HG03520 (cell line): Measurements from ENCODE around the gene NYAP1.
"Not testable (repeated sequence)": the region's sequence is repeated elsewhere in the genome, so short reads cannot be mapped to it uniquely, and the experiment has no call there.

Experiments
- ATAC-seq: cut with Tn5 transposase; IDR thresholded peaks from one replicate; pipeline ENCODE4 v1.9.1; 2021; ENCODE audit warnings: mild to moderate bottlenecking, moderate library complexity; ENCODE audit not compliant: unreplicated experiment

The NYAP1 gene

GRCh38 chr7:100481466-100481865 is 2.3 kb upstream of the NYAP1 start:
- no peak for ATAC-seq

GRCh38 chr7:100482728-100483089 is 1.0 kb upstream of the NYAP1 start:
- ATAC-seq, result no peak

- peak; percentile 45 for ATAC-seq
These were observed 521 bp upstream of the NYAP1 start for GRCh38 chr7:100483090-100483721.

- ATAC-seq, result no peak
These were observed 932 bp downstream of the NYAP1 start for GRCh38 chr7:100484673-100485045.

GRCh38 chr7:100485471-100485876 is 1.7 kb downstream of the NYAP1 start:
- ATAC-seq, result no peak

- ATAC-seq, result no peak
These were observed 2.4 kb downstream of the NYAP1 start for GRCh38 chr7:100486111-100486636.

- no peak for ATAC-seq
These were observed 3.2 kb downstream of the NYAP1 start for GRCh38 chr7:100486753-100487446.

- no peak for ATAC-seq
These were observed 4.8 kb downstream of the NYAP1 start for GRCh38 chr7:100488333-100489095.

GRCh38 chr7:100489121-100489520 is 5.4 kb downstream of the NYAP1 start:
- ATAC-seq, result no peak

GRCh38 chr7:100489824-100490223 is 6.1 kb downstream of the NYAP1 start:
- no peak for ATAC-seq

- no peak for ATAC-seq
These were observed 6.9 kb downstream of the NYAP1 start for GRCh38 chr7:100490483-100491191.

- ATAC-seq, result no peak
These were observed 7.5 kb downstream of the NYAP1 start for GRCh38 chr7:100491192-100491578.

GRCh38 chr7:100492738-100493475 is 9.2 kb downstream of the NYAP1 start:
- ATAC-seq, result no peak

GRCh38 chr7:100493476-100494264 is 9.9 kb downstream of the NYAP1 start:
- ATAC-seq, result no peak

GRCh38 chr7:100496509-100496908 is 12.8 kb downstream of the NYAP1 start:
- ATAC-seq, result no peak

- not testable (repeated sequence) for ATAC-seq
These were observed 17.0 kb downstream of the NYAP1 start for GRCh38 chr7:100500743-100501142.

- not testable (repeated sequence) for ATAC-seq
These were observed 20.3 kb downstream of the NYAP1 start for GRCh38 chr7:100504031-100504430.

- ATAC-seq, result no peak
These were observed 21.3 kb downstream of the NYAP1 start for GRCh38 chr7:100504887-100505611.

GRCh38 chr7:100506356-100506923 is 22.7 kb downstream of the NYAP1 start:
- ATAC-seq, result no peak
